H1 (cell line): ENCODE measurements around the gene CDC42. TPM values are rescaled to one million over a fixed set of nuclear protein-coding genes. Genes with fewer than 3 reads are reported as not detected.

ENCODE experiments used
- BCL11A ChIP-seq, 2 experiments: IDR thresholded peaks; one replicate each; pipeline ENCODE4 v1.6.1; 2011; ENCODE audit warnings: low read depth in 2 of 2, low read length in 2 of 2, mild to moderate bottlenecking in 2 of 2
- CREB1 ChIP-seq: IDR thresholded peaks from 2 replicates; pipeline ENCODE4 v1.6.1; 2012; ENCODE audit warnings: inconsistent platforms
- EZH2 ChIP-seq: fragments of 200-600 bp; sonication (generic); IDR thresholded peaks from 2 replicates; pipeline ENCODE4 v1.7.1; 2012; ENCODE audit warnings: low read depth, mild to moderate bottlenecking, moderate library complexity, low read length, inconsistent platforms; ENCODE audit not compliant: severe bottlenecking
- KDM4A ChIP-seq: IDR thresholded peaks from one replicate; pipeline ENCODE4 v1.7.1; 2012; ENCODE audit warnings: low read depth, mild to moderate bottlenecking, moderate library complexity, low read length, inconsistent platforms; ENCODE audit not compliant: severe bottlenecking
- SIX5 ChIP-seq: IDR thresholded peaks from 2 replicates; pipeline ENCODE4 v1.6.1; 2011; ENCODE audit warnings: mild to moderate bottlenecking, low read depth, low read length
- polyA plus RNA-seq, 7 experiments: library from polyadenylated mRNA; depleted of rRNA in 3 of 7; stranded (reverse) in 5 of 7; unstranded in 2 of 7; fragments of >200 nt in 5 of 7; fragments of 200-250 nt in 2 of 7; gene quantifications; 1 replicate in 5 of 7; 2 replicates in 1 of 7; 4 replicates in 1 of 7; pipeline versions ENCODE4 v1.2.1 to v1.2.3, GENCODE V29; 2011 to 2013; ENCODE audit warnings: missing spikeins in 2 of 7, mixed read lengths in 2 of 7
- total RNA-seq: library from RNA; stranded (reverse); fragmentation: NEBNext Ultra II Directional; extraction: Animal tissue kit (Norgen Biotek cat#: 25700); gene quantifications from 2 replicates; pipeline ENCODE4 v1.2.1, GENCODE V29; 2021

Gene CDC42
- total and polyA plus RNA-seq, 2 of the 8 experiments (the other 6 are each of a cell fraction or from before 2014, with no cell fraction given) = 110 to 179 TPM

DNA sequence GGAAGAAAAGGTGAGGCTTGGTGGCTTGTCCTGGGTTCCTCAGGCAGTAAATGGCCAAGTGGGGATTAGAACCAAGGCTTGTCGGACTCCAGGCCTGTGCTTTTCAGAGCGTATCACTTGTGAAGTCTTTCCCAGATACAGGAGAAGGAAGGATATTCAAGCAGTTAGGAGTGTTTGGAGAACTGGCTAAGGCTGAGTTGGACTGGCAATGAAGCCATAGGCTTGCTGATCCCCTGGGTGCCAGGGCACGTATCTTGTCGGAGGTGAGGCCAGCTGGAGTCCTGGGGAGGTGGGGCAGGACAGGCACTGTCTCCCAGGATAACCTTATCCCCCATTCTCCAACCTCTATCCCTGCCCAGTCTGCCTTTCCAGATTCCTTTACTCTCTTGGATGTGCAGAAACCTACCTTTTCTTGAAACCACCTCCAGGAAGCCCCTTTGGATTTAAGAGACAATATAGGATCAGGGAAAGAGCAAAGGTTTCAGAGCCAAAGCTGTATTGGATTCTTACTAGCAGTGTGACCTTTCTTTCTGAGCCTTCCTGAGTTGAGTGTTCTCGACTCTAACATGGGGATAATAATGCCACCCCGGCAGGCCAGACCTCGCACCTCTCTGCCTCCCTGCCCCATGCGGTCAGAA is 72.2 kb downstream of the CDC42 start (continued):
- no peak for TF ChIP-seq CREB1
- no peak for TF ChIP-seq BCL11A (IDR thresholded peaks at IDR 0.05; ENCODE audit: low read depth in 2 of 2, low read length in 2 of 2)
- TF ChIP-seq EZH2 = no peak
- no peak for TF ChIP-seq KDM4A
- no peak for TF ChIP-seq SIX5
- TF ChIP-seq, all 59 proteins: peak for 0
